Stomach (tissue), 9 donors: ENCODE measurements around the gene FRY. TPM values are rescaled to one million over a fixed set of nuclear protein-coding genes. Genes with fewer than 3 reads are reported as not detected.

Experiments used
- DNase-seq, 2 donors: peaks; one replicate each; pipeline versions ENCODE4 v3.0.0 to v3.0.0-alpha.2; 2013 to 2019
- H3K27ac ChIP-seq, 5 donors: fragments of 200-600 bp in 4 of 5; sonication (generic) in 4 of 5; one replicate each; pipeline ENCODE4 v1.5.1; 2013 to 2019; ENCODE audit warnings: mild to moderate bottlenecking in 1 of 5, moderate library complexity in 1 of 5
- H3K27me3 ChIP-seq, 3 donors: fragments of 200-600 bp; sonication (generic); one replicate each; pipeline ENCODE4 v1.5.1; 2017 to 2019; ENCODE audit warnings: mixed run types in 1 of 3
- H3K36me3 ChIP-seq, 4 donors: fragments of 200-600 bp; sonication (generic); 1 replicate in 3 of 4; 2 replicates in 1 of 4; pipeline ENCODE4 v1.5.1; 2016 to 2019
- H3K4me1 ChIP-seq, 4 donors: fragments of 200-600 bp; sonication (generic); one replicate each; pipeline ENCODE4 v1.5.1; 2016 to 2019
- H3K4me3 ChIP-seq, 4 donors: fragments of 200-600 bp; sonication (generic) in 3 of 4; one replicate each; pipeline ENCODE4 v1.5.1; 2016 to 2019; ENCODE audit warnings: mild to moderate bottlenecking in 1 of 4
- H3K9me3 ChIP-seq, 4 donors: fragments of 200-600 bp; sonication (generic); one replicate each; pipeline ENCODE4 v1.5.1; 2016 to 2019
- CTCF ChIP-seq, 7 experiments: fragments of 450-650 bp in 4 of 7; fragments of 200-600 bp in 3 of 7; sonication (generic) in 3 of 7; IDR thresholded peaks; one replicate each; pipeline ENCODE4 v1.5.1; 2016 to 2019; ENCODE audit warnings: antibody characterized with exemption in 7 of 7, control low read depth in 2 of 7, mild to moderate bottlenecking in 1 of 7
- EP300 ChIP-seq: sonication (generic); formaldehyde crosslinking; IDR thresholded peaks from one replicate; pipeline ENCODE4 v1.6.1; 2017; ENCODE audit warnings: antibody characterized with exemption
- POLR2A ChIP-seq, 4 donors: fragments of 450-650 bp; IDR thresholded peaks; one replicate each; pipeline ENCODE4 v1.6.1; 2016; ENCODE audit warnings: antibody characterized with exemption in 4 of 4, control low read depth in 2 of 4, mild to moderate bottlenecking in 1 of 4, moderate library complexity in 1 of 4
- POLR2AphosphoS5 ChIP-seq, 3 donors: sonication (generic); formaldehyde crosslinking; IDR thresholded peaks; one replicate each; pipeline ENCODE4 v1.6.1; 2016; ENCODE audit warnings: antibody characterized with exemption in 3 of 3
- WGBS, 5 donors: extraction: QIAGEN DNeasy Blood & Tissue Kit in 3 of 5; methylation state at CpG; one replicate each; pipeline versions ENCODE4 v1.1.5 to v1.1.7; 2013 to 2018; 5-methylcytosine and 5-hydroxymethylcytosine counted together
- intact Hi-C: fragments of 100-400 bp; cut with DNase I; formaldehyde crosslinking; loops from one replicate; pipeline ENCODE4 v1.15.1; 2023; ENCODE audit warnings: low total_unique reads
- polyA plus RNA-seq, 3 donors: library from polyadenylated mRNA; stranded (reverse); fragments of 200-250 nt; gene quantifications; one replicate each; pipeline ENCODE4 v1.2.3, GENCODE V29; 2013
- total RNA-seq, 5 donors: library from RNA; depleted of rRNA; stranded (reverse); fragments of >200 nt; gene quantifications; one replicate each; pipeline versions ENCODE4 v1.1.0 to v1.2.3, GENCODE V29; 2014 to 2016
- donor health status: healthy with polysubstance abuse.
- donor health status: Bipolar disorder and iron deficiency.
- donor health status: healthy.

Gene FRY
- total and polyA plus RNA-seq, 8 donors = 3.5 to 97.1 (median 16.4) TPM

- TF ChIP-seq CTCF (IDR thresholded peaks at IDR 0.05) (no peak), POLR2A (IDR thresholded peaks at IDR 0.05) (no peak), POLR2AphosphoS5 (IDR thresholded peaks at IDR 0.05) (no peak), EP300 (no peak)
- H3K27ac ChIP-seq = no peak overlapping the region
- H3K4me1 ChIP-seq = peaks cover 0 to 18% (median 7%) of the 10 kb centered on the region in 4 donors
- 94 to 97% (median 96%) methylated on average over 2 of the region's 2 CpGs for WGBS, 5 donors
- peaks cover 3 to 15% (median 4%) of the 10 kb centered on the region in 4 donors for H3K36me3 ChIP-seq
- intact Hi-C loops = no loop called here
- no peak overlapping the region for H3K4me3 ChIP-seq
- no peaks in the 10 kb centered on the region for H3K27me3 ChIP-seq
- no peaks in the 10 kb centered on the region for H3K9me3 ChIP-seq
- no peak for DNase-seq
Observed at GRCh38 chr13:32081591-32081990, 50.0 kb downstream of the FRY start.

GRCh38 chr13:32086366-32086765 lies 54.8 kb downstream of the FRY start:
- peaks cover 0 to 6% (median 0%) of the 10 kb centered on the region in 4 donors for H3K36me3 ChIP-seq
- no peaks in the 10 kb centered on the region for H3K27me3 ChIP-seq
- no peak overlapping the region for H3K4me3 ChIP-seq
- WGBS, 5 donors = 39 to 76% (median 70%) methylated on average over 2 of the region's 2 CpGs
- DNase-seq = peak in 1 of 2 donors; percentile 25
- intact Hi-C loops = no loop called here
- TF ChIP-seq POLR2AphosphoS5 (IDR thresholded peaks at IDR 0.05) (no peak), POLR2A (IDR thresholded peaks at IDR 0.05) (no peak), CTCF (IDR thresholded peaks at IDR 0.05) (no peak), EP300 (no peak)
- peaks cover 0 to 19% (median 13%) of the 10 kb centered on the region in 4 donors for H3K4me1 ChIP-seq
- H3K27ac ChIP-seq = no peak overlapping the region
- H3K9me3 ChIP-seq = no peaks in the 10 kb centered on the region

GRCh38 chr13:32086791-32087441 lies 55.3 kb downstream of the FRY start:
- intact Hi-C loops = no loop called here
- peaks cover 0 to 19% (median 13%) of the 10 kb centered on the region in 4 donors for H3K4me1 ChIP-seq
- H3K4me3 ChIP-seq = no peak overlapping the region
- H3K27ac ChIP-seq = no peak overlapping the region
- H3K27me3 ChIP-seq = no peaks in the 10 kb centered on the region
- peaks cover 0 to 6% (median 0%) of the 10 kb centered on the region in 4 donors for H3K36me3 ChIP-seq
- H3K9me3 ChIP-seq = no peaks in the 10 kb centered on the region
- 62 to 82% (median 77%) methylated on average over 4 of the region's 4 CpGs for WGBS, 5 donors
- no peak for TF ChIP-seq CTCF (IDR thresholded peaks at IDR 0.05)
- no peak for TF ChIP-seq POLR2AphosphoS5 (IDR thresholded peaks at IDR 0.05)
- no peak for TF ChIP-seq EP300
- TF ChIP-seq POLR2A (IDR thresholded peaks at IDR 0.05) = no peak
- no peak for DNase-seq

GRCh38 chr13:32087955-32088747 lies 56.6 kb downstream of the FRY start:
- Histone ChIP-seq H3K4me3 (no peak overlapping the region), H3K4me1 (peaks cover 0 to 19% (median 13%) of the 10 kb centered on the region in 4 donors), H3K27ac (no peak overlapping the region), H3K9me3 (no peaks in the 10 kb centered on the region), H3K27me3 (no peaks in the 10 kb centered on the region), H3K36me3 (peaks cover 0 to 6% (median 0%) of the 10 kb centered on the region in 4 donors)
- no peak for DNase-seq
- 61 to 80% (median 76%) methylated on average over 1 of the region's 1 CpG for WGBS, 5 donors
- intact Hi-C loops = no loop called here
- no peak for TF ChIP-seq POLR2A (IDR thresholded peaks at IDR 0.05)
- no peak for TF ChIP-seq POLR2AphosphoS5 (IDR thresholded peaks at IDR 0.05)
- no peak for TF ChIP-seq EP300
- no peak for TF ChIP-seq CTCF (IDR thresholded peaks at IDR 0.05)
